Mucosa of descending colon (tissue), 3 donors: ENCODE data around the gene ATP6V0E1. TPM values are rescaled to one million over a fixed set of nuclear protein-coding genes. Genes with fewer than 3 reads are reported as not detected.

Experiments used
- ATAC-seq: fragments of 200-7000 bp; cut with Tn5 transposase; one replicate; pipeline ENCODE4 v1.9.1; 2020; ENCODE audit warnings: mild to moderate bottlenecking, moderate library complexity
- DNase-seq, 3 donors: peaks; one replicate each; pipeline ENCODE4 v3.0.0-alpha.2; 2020
- H3K36me3 ChIP-seq: fragments of 200-600 bp; one replicate; pipeline ENCODE4 v1.8.0; 2021; ENCODE audit warnings: low read depth, mild to moderate bottlenecking
- H3K4me1 ChIP-seq: fragments of 200-600 bp; one replicate; pipeline ENCODE4 v1.8.0; 2021; ENCODE audit warnings: low read depth, mild to moderate bottlenecking
- H3K4me3 ChIP-seq: fragments of 200-600 bp; one replicate; pipeline ENCODE4 v1.8.0; 2021; ENCODE audit warnings: mild to moderate bottlenecking
- H3K9me3 ChIP-seq: fragments of 200-600 bp; one replicate; pipeline ENCODE4 v1.8.0; 2021; ENCODE audit warnings: mild to moderate bottlenecking
- intact Hi-C, 2 donors: fragments of 100-400 bp; cut with DNase I in 1 of 2; cut with micrococcal nuclease in 1 of 2; formaldehyde crosslinking; loops; one replicate each; pipeline versions ENCODE4 v1.11.0 to v1.11.1; 2022; cut with DNase I, micrococcal nuclease
- total RNA-seq, 3 donors: library from RNA; stranded (reverse); fragmentation: NEBNext Ultra II Directional in 2 of 3; extraction: Animal tissue kit (Norgen Biotek cat#: 25700) in 2 of 3; gene quantifications; one replicate each; pipeline versions ENCODE4 v1.2.1 to v1.2.4, GENCODE V29; 2021 to 2023
- TF ChIP-seq, protein P1 (sequence below): fragments of 200-600 bp; IDR thresholded peaks from one replicate; pipeline ENCODE4 v1.8.0; 2022; ENCODE audit warnings: antibody characterized with exemption, mild to moderate bottlenecking
- donor health status: DM: no; HTN: no; CAD: no; lungs with moderate emphysema.
- donor health status: DM: no; HTN: no; CAD: no.
- donor health status: DM: no; HTN: yes; CAD: no.

Gene ATP6V0E1
- total RNA-seq, 3 donors from 2014 or later = 174 to 194 (median 190) TPM

- Histone ChIP-seq H3K4me3 (no peak overlapping the region), H3K36me3 (no peaks in the 10 kb centered on the region), H3K4me1 (no peaks in the 10 kb centered on the region), H3K9me3 (no peaks in the 10 kb centered on the region)
- intact Hi-C loops = no loop called here
- TF ChIP-seq, protein P1, sequence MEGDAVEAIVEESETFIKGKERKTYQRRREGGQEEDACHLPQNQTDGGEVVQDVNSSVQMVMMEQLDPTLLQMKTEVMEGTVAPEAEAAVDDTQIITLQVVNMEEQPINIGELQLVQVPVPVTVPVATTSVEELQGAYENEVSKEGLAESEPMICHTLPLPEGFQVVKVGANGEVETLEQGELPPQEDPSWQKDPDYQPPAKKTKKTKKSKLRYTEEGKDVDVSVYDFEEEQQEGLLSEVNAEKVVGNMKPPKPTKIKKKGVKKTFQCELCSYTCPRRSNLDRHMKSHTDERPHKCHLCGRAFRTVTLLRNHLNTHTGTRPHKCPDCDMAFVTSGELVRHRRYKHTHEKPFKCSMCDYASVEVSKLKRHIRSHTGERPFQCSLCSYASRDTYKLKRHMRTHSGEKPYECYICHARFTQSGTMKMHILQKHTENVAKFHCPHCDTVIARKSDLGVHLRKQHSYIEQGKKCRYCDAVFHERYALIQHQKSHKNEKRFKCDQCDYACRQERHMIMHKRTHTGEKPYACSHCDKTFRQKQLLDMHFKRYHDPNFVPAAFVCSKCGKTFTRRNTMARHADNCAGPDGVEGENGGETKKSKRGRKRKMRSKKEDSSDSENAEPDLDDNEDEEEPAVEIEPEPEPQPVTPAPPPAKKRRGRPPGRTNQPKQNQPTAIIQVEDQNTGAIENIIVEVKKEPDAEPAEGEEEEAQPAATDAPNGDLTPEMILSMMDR = no peak
- ATAC-seq = peak; percentile 22
- no peak for DNase-seq
Observed at GRCh38 chr5:173035904-173036707, 52.5 kb downstream of the ATP6V0E1 start.

- H3K36me3 ChIP-seq = no peaks in the 10 kb centered on the region
- DNase-seq (no peak), ATAC-seq (no peak)
- TF ChIP-seq, protein P1 = no peak
- intact Hi-C loops = no loop called here
- H3K4me1 ChIP-seq = no peaks in the 10 kb centered on the region
- no peaks in the 10 kb centered on the region for H3K9me3 ChIP-seq
- H3K4me3 ChIP-seq = no peak overlapping the region
Observed at GRCh38 chr5:173039188-173039587, 55.6 kb downstream of the ATP6V0E1 start.

DNA sequence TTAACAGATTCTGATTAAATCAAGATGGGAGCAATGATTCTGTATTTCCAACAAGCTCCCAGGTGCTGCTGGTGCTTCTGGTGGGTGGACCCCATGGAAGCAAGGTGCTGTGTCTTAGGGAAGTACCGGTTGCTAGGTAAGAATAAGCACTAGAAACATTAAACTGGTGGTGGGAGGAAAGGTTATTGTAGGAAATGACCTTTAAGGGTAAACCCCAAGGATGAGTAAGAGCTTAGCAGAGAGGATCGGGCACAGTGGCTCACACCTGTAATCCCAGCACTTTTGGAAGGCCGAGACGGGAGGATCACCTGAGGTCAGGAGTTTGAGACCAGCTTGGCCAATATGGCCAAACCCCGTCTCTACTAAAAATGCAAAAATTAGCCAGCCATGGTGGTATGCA, 56.4 kb downstream of the ATP6V0E1 start:
- intact Hi-C loops = no loop called here
- DNase-seq (no peak), ATAC-seq (no peak)
- H3K4me3 ChIP-seq = no peak overlapping the region
- H3K9me3 ChIP-seq = no peaks in the 10 kb centered on the region
- H3K36me3 ChIP-seq = no peaks in the 10 kb centered on the region
- H3K4me1 ChIP-seq = no peaks in the 10 kb centered on the region
- TF ChIP-seq, protein P1 = no peak

DNA sequence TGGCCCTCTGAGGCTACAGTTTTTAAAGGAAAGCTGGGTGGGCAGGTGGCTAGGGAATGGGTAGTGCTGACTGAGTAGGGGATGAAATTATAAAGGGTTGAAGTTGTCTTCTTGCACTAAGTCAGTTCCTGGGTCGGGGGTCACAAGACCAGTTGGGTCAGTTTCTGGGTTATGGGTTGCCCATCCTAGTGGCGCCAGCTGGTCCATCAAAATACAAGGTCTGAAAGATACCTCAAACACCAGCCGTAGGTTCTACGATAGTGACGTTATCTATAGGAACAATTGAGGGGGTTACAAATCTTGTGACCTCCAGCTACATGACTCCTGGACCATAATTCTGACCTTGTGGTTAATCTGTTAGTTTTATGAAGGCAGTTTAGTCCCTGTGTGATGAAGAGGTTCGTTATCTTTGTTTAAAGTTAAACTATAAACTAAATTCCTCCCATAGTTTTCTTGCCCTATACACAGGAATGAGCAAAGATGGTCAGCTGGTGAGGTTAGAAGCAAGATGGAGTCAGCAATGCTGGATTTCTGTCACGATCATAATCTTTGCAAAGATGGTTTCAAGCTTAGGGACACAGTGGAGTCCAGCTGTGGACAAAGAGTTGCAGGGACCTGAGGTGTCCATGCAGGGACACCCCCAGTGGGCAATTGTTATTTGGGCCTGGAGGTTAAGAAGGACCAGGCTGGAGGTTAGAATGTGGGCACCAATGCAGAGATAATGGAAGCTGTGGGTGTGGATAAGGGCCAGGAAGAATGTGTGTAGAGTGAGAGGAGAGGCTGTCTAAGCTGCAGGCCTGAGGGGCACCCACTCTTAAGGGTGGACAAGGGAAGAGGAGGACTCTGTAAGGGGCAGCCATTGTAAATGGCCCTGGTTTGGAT, 58.6 kb downstream of the ATP6V0E1 start:
- intact Hi-C loops = no loop called here

GRCh38 chr5:173042763-173043107, 59.2 kb downstream of the ATP6V0E1 start:
- TF ChIP-seq, protein P1 = no peak
- DNase-seq (no peak), ATAC-seq (no peak)
- H3K4me3 ChIP-seq = no peak overlapping the region
- no peaks in the 10 kb centered on the region for H3K4me1 ChIP-seq
- no peaks in the 10 kb centered on the region for H3K36me3 ChIP-seq
- no peaks in the 10 kb centered on the region for H3K9me3 ChIP-seq
- intact Hi-C loops = no loop called here

More for the DNA sequence above, 58.6 kb downstream of the ATP6V0E1 start:
- TF ChIP-seq, protein P1 = no peak
- no peak for ATAC-seq
- H3K4me3 ChIP-seq = no peak overlapping the region
- no peaks in the 10 kb centered on the region for H3K4me1 ChIP-seq
- no peaks in the 10 kb centered on the region for H3K9me3 ChIP-seq
- no peak for DNase-seq
- H3K36me3 ChIP-seq = no peaks in the 10 kb centered on the region
